Measurements from ENCODE around the gene NFE2.
"Not testable (repeated sequence)": the region's sequence is repeated elsewhere in the genome, so short reads cannot be mapped to it uniquely, and the experiment has no call there.

DNA sequence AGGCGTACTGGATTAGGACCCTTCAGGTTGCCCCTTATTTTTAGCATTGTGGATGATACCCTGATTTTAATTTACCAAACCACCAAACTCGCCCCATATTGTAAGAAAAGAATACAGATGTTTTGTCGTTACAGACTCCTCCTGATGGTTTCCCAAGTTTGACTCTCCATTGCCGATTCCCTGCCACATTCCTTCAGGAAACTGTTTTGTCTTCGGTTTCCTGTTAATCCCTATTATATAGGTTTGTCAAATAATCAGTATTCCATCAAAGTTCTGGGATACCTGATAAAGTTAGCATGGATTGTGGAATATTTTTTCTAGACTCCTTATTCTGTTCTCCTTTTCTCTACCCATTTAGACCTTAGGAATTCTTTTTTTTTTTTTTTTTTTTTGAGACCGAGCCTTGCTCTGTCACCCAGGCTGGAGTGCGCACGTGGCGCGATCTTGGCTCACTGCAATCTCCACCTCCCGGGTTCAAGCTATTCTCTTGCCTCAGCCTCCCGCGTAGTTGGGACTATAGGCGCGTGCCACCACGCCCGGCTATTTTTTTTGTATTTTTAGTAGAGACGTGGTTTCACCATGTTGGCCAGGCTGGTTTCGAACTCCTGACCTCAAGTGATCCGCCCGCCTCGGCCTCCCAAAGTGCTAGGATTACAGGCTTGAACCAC lies 24.8 kb upstream of the NFE2 start:
- TF ChIP-seq, protein P1, sequence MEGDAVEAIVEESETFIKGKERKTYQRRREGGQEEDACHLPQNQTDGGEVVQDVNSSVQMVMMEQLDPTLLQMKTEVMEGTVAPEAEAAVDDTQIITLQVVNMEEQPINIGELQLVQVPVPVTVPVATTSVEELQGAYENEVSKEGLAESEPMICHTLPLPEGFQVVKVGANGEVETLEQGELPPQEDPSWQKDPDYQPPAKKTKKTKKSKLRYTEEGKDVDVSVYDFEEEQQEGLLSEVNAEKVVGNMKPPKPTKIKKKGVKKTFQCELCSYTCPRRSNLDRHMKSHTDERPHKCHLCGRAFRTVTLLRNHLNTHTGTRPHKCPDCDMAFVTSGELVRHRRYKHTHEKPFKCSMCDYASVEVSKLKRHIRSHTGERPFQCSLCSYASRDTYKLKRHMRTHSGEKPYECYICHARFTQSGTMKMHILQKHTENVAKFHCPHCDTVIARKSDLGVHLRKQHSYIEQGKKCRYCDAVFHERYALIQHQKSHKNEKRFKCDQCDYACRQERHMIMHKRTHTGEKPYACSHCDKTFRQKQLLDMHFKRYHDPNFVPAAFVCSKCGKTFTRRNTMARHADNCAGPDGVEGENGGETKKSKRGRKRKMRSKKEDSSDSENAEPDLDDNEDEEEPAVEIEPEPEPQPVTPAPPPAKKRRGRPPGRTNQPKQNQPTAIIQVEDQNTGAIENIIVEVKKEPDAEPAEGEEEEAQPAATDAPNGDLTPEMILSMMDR (IDR thresholded peaks at IDR 0.05): not testable (repeated sequence)
- not testable (repeated sequence) for TF ChIP-seq POLR2A (IDR thresholded peaks at IDR 0.05)
